Osteoblast (primary cell): Measurements from ENCODE around the gene BOLL. TPM values are rescaled to one million over a fixed set of nuclear protein-coding genes. Genes with fewer than 3 reads are reported as not detected.

ENCODE experiments used
- DNase-seq: peaks from one replicate; pipeline ENCODE4 v3.0.0; 2011; ENCODE audit warnings: low spot score, mixed read lengths; ENCODE audit not compliant: insufficient read length; ENCODE audit errors: missing footprints
- H2AFZ ChIP-seq: 2 replicates; pipeline ENCODE4 v1.6.0; 2011; ENCODE audit warnings: mild to moderate bottlenecking, low read length
- H3K27ac ChIP-seq: 2 replicates; pipeline ENCODE4 v1.5.1; 2011; ENCODE audit warnings: mild to moderate bottlenecking, low read depth, low read length, moderate library complexity
- H3K27me3 ChIP-seq: 2 replicates; pipeline ENCODE4 v1.6.0; 2012; ENCODE audit warnings: mild to moderate bottlenecking, control low read depth, inconsistent platforms, low read length, moderate library complexity; ENCODE audit not compliant: insufficient read depth
- H3K36me3 ChIP-seq: 2 replicates; pipeline ENCODE4 v1.5.1; 2011; ENCODE audit warnings: mild to moderate bottlenecking, low read length, control low read depth, moderate library complexity; ENCODE audit not compliant: insufficient read depth
- H3K4me1 ChIP-seq: 2 replicates; pipeline ENCODE4 v1.5.1; 2011; ENCODE audit warnings: mild to moderate bottlenecking, low read length, control low read depth, moderate library complexity; ENCODE audit not compliant: insufficient read depth
- H3K4me2 ChIP-seq: 2 replicates; pipeline ENCODE4 v1.6.0; 2011; ENCODE audit warnings: mild to moderate bottlenecking, low read length; ENCODE audit not compliant: insufficient read depth
- H3K4me3 ChIP-seq: fragments of 200-600 bp; sonication (generic); 3 replicates; pipeline ENCODE4 v1.5.1; 2012; ENCODE audit warnings: mild to moderate bottlenecking, low read length, inconsistent platforms; ENCODE audit not compliant: insufficient read depth
- H3K79me2 ChIP-seq: 2 replicates; pipeline ENCODE4 v1.6.0; 2012; ENCODE audit warnings: mild to moderate bottlenecking, low read length, control low read depth, inconsistent platforms; ENCODE audit not compliant: insufficient read depth
- H3K9me3 ChIP-seq: 2 replicates; pipeline ENCODE4 v1.5.1; 2011; ENCODE audit warnings: low read depth, low read length, control low read depth
- H4K20me1 ChIP-seq: 2 replicates; pipeline ENCODE4 v1.6.0; 2012; ENCODE audit warnings: mild to moderate bottlenecking, low read length, control low read depth; ENCODE audit not compliant: insufficient read depth
- total RNA-seq: library from RNA; depleted of rRNA; stranded (reverse); fragments of >200 nt; gene quantifications from 2 replicates; pipeline ENCODE4 v1.2.3, GENCODE V29; 2012
- TF ChIP-seq, protein P1 (sequence below): IDR thresholded peaks from 2 replicates; pipeline ENCODE4 v1.5.1; 2011; ENCODE audit warnings: mild to moderate bottlenecking, low read depth, low read length, moderate library complexity; ENCODE audit errors: extremely low read depth

The BOLL gene
- total RNA-seq, 1 donor, result not detected

GRCh38 chr2:197793456-197793855, 8.3 kb upstream of the BOLL start:
- Histone ChIP-seq H3K27ac (no peak overlapping the region), H3K27me3 (peaks cover 7% of the 10 kb centered on the region), H3K4me1 (no peaks in the 10 kb centered on the region), H3K36me3 (no peaks in the 10 kb centered on the region), H3K4me3 (no peak overlapping the region), H2AFZ (no peak overlapping the region), H3K9me3 (no peaks in the 10 kb centered on the region), H3K79me2 (no peaks in the 10 kb centered on the region), H4K20me1 (no peaks in the 10 kb centered on the region), H3K4me2 (no peak overlapping the region)
- TF ChIP-seq, protein P1, sequence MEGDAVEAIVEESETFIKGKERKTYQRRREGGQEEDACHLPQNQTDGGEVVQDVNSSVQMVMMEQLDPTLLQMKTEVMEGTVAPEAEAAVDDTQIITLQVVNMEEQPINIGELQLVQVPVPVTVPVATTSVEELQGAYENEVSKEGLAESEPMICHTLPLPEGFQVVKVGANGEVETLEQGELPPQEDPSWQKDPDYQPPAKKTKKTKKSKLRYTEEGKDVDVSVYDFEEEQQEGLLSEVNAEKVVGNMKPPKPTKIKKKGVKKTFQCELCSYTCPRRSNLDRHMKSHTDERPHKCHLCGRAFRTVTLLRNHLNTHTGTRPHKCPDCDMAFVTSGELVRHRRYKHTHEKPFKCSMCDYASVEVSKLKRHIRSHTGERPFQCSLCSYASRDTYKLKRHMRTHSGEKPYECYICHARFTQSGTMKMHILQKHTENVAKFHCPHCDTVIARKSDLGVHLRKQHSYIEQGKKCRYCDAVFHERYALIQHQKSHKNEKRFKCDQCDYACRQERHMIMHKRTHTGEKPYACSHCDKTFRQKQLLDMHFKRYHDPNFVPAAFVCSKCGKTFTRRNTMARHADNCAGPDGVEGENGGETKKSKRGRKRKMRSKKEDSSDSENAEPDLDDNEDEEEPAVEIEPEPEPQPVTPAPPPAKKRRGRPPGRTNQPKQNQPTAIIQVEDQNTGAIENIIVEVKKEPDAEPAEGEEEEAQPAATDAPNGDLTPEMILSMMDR, result no peak
- no peak for DNase-seq

DNA sequence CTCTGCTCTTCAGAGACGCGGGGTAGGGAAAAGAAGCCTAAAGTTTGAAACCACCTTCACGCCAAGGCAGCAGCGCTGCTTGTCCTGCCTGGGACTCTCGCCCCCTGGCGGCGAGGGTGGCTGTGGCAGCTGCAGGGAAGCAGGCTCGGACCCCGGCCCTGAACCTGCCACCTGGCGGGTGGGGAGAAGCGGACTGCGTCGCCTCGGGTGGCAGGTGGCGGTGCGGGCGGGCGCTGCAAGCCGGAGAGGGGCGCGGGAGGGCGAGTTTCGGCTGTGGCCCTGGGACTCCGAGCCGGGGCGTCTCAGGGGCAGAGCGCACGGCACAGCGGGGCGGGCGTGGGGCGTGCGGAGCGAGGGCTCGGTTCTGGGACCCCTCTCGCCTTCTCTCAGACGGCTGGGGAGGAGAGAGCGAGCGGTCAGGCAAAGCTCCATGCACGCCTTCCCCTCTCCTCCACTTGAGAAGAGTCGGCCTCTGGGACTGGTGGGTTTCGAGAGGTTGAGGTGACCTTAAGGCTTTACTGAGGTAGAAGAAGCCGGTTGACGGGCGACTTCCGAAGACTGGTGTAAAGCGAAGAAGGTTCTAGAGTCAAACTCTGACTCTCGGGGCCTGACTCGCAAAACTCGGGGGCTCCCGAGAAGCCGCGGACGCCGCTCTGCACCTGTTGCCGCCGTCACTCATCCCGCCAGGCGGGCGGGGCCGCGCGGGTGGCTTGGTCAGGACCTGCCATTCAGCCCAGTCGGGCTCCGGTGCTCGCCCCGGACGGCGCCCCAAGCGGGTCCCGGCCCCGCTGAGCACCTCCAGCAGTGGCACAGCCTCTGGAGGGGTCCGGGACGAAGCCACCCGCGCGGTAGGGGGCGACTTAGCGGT, 1.1 kb upstream of the BOLL start:
- Histone ChIP-seq H3K4me3 (peak overlapping the region; percentile 47), H2AFZ (no peak overlapping the region), H3K27me3 (peaks cover 26% of the 10 kb centered on the region), H3K4me2 (peak overlapping the region; percentile 64), H3K36me3 (no peaks in the 10 kb centered on the region), H3K9me3 (no peaks in the 10 kb centered on the region), H3K27ac (no peak overlapping the region), H3K79me2 (no peaks in the 10 kb centered on the region), H3K4me1 (no peaks in the 10 kb centered on the region), H4K20me1 (no peaks in the 10 kb centered on the region)
- TF ChIP-seq, protein P1, result peak; percentile 19
- DNase-seq, result peak; percentile 79

DNA sequence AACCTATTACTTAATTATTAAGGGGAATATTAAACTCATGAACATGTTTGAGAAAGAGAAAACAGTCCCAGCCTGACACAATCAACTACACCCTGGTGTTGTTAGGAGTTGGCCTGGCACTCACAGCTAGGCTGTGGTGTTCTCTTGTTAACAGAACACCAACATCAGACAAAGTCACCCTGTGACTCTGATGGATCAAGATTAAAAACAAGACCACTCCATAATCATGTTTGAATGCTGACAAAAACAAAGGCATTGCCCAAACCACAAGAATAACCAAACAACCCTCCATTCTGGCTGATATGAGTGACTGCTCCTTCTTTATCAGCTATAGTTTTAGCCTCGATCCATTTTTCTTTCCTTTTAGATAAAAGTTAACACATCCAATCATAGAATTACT, 3.0 kb downstream of the BOLL start:
- H3K4me1 ChIP-seq, result no peaks in the 10 kb centered on the region
- no peaks in the 10 kb centered on the region for H3K36me3 ChIP-seq
- no peak for DNase-seq
- no peak overlapping the region for H3K27ac ChIP-seq
- peaks cover 20% of the 10 kb centered on the region for H3K27me3 ChIP-seq
- no peak overlapping the region for H3K4me2 ChIP-seq
- TF ChIP-seq, protein P1, result no peak
- H3K4me3 ChIP-seq, result no peak overlapping the region
- H3K9me3 ChIP-seq, result no peaks in the 10 kb centered on the region
- peak overlapping the region; percentile 10 for H2AFZ ChIP-seq
- no peaks in the 10 kb centered on the region for H3K79me2 ChIP-seq
- H4K20me1 ChIP-seq, result no peaks in the 10 kb centered on the region

DNA sequence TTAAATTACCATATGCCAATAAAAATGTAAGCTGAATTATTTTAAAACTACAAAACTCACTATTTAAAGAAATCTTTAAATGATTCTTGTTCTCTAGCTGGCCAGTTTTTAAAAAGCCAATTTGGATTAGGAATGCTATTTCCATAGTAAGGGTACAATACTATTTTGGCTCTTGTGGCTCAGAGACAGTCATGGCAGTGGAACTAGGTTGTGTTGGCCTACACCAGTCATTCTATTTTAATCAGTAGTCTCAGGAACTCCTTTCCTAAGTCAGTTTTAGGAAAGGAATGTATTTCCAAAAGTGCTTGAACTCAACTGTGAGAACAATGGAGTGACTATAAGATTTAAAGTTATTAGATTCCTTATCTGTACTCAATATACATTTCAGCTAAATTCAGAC, 5.9 kb downstream of the BOLL start:
- Histone ChIP-seq H3K27ac (no peak overlapping the region), H2AFZ (no peak overlapping the region), H3K9me3 (no peaks in the 10 kb centered on the region), H3K4me2 (no peak overlapping the region), H4K20me1 (no peaks in the 10 kb centered on the region), H3K79me2 (no peaks in the 10 kb centered on the region), H3K36me3 (no peaks in the 10 kb centered on the region), H3K27me3 (peaks cover 5% of the 10 kb centered on the region), H3K4me3 (no peak overlapping the region), H3K4me1 (no peaks in the 10 kb centered on the region)
- TF ChIP-seq, protein P1, result no peak
- DNase-seq, result no peak
